Measurements from ENCODE around the gene RNF180. TPM values are rescaled to one million over a fixed set of nuclear protein-coding genes. Genes with fewer than 3 reads are reported as not detected.

The RNF180 gene
- total and polyA plus RNA-seq, 2 of the 8 experiments (the other 6 are each of a cell fraction or from before 2014, with no cell fraction given), result 0.39 to 2.3 TPM

DNA sequence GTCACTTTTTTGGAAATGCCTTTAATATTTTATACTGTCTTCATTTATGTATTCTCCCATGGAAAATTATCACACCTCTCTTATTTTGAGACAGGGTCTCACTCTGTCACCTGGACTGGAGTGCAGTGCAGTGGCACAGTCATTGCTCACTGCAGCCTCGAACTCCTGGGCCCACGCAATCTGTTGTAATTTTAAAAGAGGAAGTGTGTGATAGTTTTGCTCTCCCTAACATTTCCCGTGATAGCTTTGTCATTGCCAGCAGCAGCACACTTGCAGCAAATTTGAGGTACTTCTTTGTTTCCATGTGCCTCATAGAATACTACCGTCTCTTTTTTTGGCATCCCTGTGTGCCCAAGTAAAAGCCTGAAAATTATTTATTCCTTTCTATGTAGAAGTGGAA is 103.5 kb downstream of the RNF180 start:
- Histone ChIP-seq H4K91ac (replicated peaks; ENCODE audit: insufficient read length, low read length) (no peak overlapping the region), H3K9me3 (ENCODE audit: insufficient read depth in 2 of 2, low read depth in 1 of 2, low read length in 1 of 2) (no peaks in the 10 kb centered on the region), H3K23ac (ENCODE audit: insufficient read length) (no peak overlapping the region), H3K4me2 (ENCODE audit: insufficient read depth in 1 of 2, low read depth in 2 of 2, low read length in 2 of 2) (no peak overlapping the region), H3K14ac (ENCODE audit: insufficient read length) (no peak overlapping the region), H3K56ac (replicated peaks; ENCODE audit: insufficient read length, low read depth, low read length) (no peak overlapping the region), H2AK5ac (ENCODE audit: low read depth, low read length) (no peak overlapping the region), H3K36me3 (ENCODE audit: control insufficient read depth in 2 of 4, insufficient read depth in 4 of 4, low read length in 3 of 4) (no peaks in the 10 kb centered on the region), H3K23me2 (ENCODE audit: low read depth, low read length) (no peaks in the 10 kb centered on the region; the same call in 1 of the 2 replicates), H2BK15ac (ENCODE audit: low read length) (no peak overlapping the region), H4K5ac (ENCODE audit: insufficient read length, low read depth, low read length) (no peak overlapping the region), H4K8ac (ENCODE audit: extremely low read depth, insufficient read depth, low read length) (no peak overlapping the region), H2AFZ (ENCODE audit: low read length) (no peak overlapping the region), H3K27me3 (replicated peaks in 1 of 4; ENCODE audit: control insufficient read depth in 3 of 4, extremely low read depth in 1 of 4, insufficient read depth in 3 of 4, low read length in 3 of 4) (no peaks in the 10 kb centered on the region), H3K18ac (ENCODE audit: extremely low read depth, low read length) (no peak overlapping the region), H3K4me1 (replicated peaks in 1 of 4; ENCODE audit: control insufficient read depth in 3 of 4, insufficient read depth in 4 of 4, low read length in 3 of 4) (peaks cover 0 to 1% (median 0%) of the 10 kb centered on the region in 4 experiments; a peak in 1 of 7 replicates), H2BK120ac (replicated peaks; ENCODE audit: low read depth, low read length) (no peak overlapping the region), H2BK20ac (ENCODE audit: low read length) (no peak overlapping the region), H3K27ac (ENCODE audit: low read depth, low read length) (no peak overlapping the region), H3K79me1 (ENCODE audit: low read depth, low read length) (no peaks in the 10 kb centered on the region), H3K79me2 (ENCODE audit: control insufficient read depth in 1 of 2, insufficient read depth in 2 of 2, low read length in 2 of 2) (no peaks in the 10 kb centered on the region), H2BK12ac (ENCODE audit: low read depth, low read length) (no peak overlapping the region), H4K20me1 (replicated peaks in 1 of 2; ENCODE audit: control insufficient read depth in 1 of 2, insufficient read depth in 2 of 2, low read length in 2 of 2) (no peaks in the 10 kb centered on the region), H3K9ac (replicated peaks in 1 of 4; ENCODE audit: extremely low read depth in 1 of 4, low read depth in 3 of 4, low read length in 3 of 4) (no peak overlapping the region), H3K4ac (replicated peaks; ENCODE audit: insufficient read length, low read depth, low read length) (no peak overlapping the region), H3K4me3 (ENCODE audit: extremely low read depth in 1 of 4, insufficient read depth in 2 of 4, low read depth in 3 of 4, low read length in 4 of 4) (no peak overlapping the region), H2BK5ac (ENCODE audit: low read depth, low read length) (no peak overlapping the region)
- CTCF ChIA-PET (ENCODE audit: partially characterized antibody), result no interaction called here
- DNase-seq (ENCODE audit: low read depth in 1 of 2, low spot score in 2 of 2) (no peak), FAIRE-seq (no peak)
- WGBS, 2 experiments (ENCODE audit: extremely low coverage in 1 of 2, insufficient coverage in 1 of 2, insufficient read length in 1 of 2, insufficient replicate concordance in 2 of 2, low coverage in 1 of 2, low lambda C conversion rate in 2 of 2, missing lambda C conversion rate in 1 of 2), result 90% methylated on average over 4 of the region's 4 CpGs; no CpG with 5 or more reads in 1 of the 2 experiments
- TF ChIP-seq SP2 (IDR thresholded peaks at IDR 0.05; ENCODE audit: low read length) (no peak), SAP30 (IDR thresholded peaks at IDR 0.05; ENCODE audit: insufficient read depth, insufficient replicate concordance, low read length) (no peak), POU5F1 (IDR thresholded peaks at IDR 0.05; ENCODE audit: low read depth, low read length) (no peak)
- TF ChIP-seq, protein P1, sequence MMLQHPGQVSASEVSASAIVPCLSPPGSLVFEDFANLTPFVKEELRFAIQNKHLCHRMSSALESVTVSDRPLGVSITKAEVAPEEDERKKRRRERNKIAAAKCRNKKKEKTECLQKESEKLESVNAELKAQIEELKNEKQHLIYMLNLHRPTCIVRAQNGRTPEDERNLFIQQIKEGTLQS (IDR thresholded peaks at IDR 0.05; ENCODE audit: insufficient read depth, low read depth, low read length), result no peak
- POLR2A ChIA-PET (ENCODE audit: partially characterized antibody), result interaction anchor here (0.6 kb wide), 1 partner anchor 38 kb away, joined by 3 read pairs; no protein-coding TSS in a partner anchor
